Keratinocyte (primary cell): Measurements from ENCODE around the gene ALDH7A1.

Source experiments
- EZH2 ChIP-seq: IDR thresholded peaks from one replicate; pipeline ENCODE4 v1.6.1; 2012; ENCODE audit warnings: inconsistent platforms, mild to moderate bottlenecking, low read length, moderate library complexity
- TF ChIP-seq, protein P1 (sequence below), 3 experiments: IDR thresholded peaks in 1 of 3; conservative IDR thresholded peaks in 1 of 3; optimal IDR thresholded peaks in 1 of 3; 2 replicates in 2 of 3; 3 replicates in 1 of 3; pipeline versions ENCODE3 to v1.5.1; 2011; ENCODE audit warnings: low read length in 3 of 3, mild to moderate bottlenecking in 3 of 3, moderate library complexity in 2 of 3, control low read depth in 1 of 3, inconsistent platforms in 1 of 3; ENCODE audit not compliant: insufficient read depth in 2 of 3; ENCODE audit errors: extremely low read depth in 1 of 3

DNA sequence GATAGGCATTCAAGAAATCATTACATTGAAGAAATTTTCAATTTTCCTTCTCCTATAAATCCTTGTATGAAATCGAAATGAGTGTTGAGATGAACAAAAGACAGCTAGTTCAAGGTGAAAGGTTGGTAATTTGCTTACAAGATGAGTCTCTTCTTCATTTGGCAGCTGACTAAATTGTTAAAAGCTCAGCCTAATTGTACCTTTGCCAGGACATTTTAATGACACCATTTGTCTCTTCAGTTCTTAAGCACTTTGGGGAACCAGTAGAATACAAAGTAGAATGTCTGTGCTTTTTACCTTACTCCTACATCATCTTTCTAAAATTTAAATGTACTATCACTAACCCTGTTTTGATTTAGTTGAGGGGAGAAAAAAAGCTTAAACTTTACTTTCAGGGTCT, 112.4 kb downstream of the ALDH7A1 start:
- no peak for TF ChIP-seq EZH2
- TF ChIP-seq, protein P1, sequence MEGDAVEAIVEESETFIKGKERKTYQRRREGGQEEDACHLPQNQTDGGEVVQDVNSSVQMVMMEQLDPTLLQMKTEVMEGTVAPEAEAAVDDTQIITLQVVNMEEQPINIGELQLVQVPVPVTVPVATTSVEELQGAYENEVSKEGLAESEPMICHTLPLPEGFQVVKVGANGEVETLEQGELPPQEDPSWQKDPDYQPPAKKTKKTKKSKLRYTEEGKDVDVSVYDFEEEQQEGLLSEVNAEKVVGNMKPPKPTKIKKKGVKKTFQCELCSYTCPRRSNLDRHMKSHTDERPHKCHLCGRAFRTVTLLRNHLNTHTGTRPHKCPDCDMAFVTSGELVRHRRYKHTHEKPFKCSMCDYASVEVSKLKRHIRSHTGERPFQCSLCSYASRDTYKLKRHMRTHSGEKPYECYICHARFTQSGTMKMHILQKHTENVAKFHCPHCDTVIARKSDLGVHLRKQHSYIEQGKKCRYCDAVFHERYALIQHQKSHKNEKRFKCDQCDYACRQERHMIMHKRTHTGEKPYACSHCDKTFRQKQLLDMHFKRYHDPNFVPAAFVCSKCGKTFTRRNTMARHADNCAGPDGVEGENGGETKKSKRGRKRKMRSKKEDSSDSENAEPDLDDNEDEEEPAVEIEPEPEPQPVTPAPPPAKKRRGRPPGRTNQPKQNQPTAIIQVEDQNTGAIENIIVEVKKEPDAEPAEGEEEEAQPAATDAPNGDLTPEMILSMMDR (optimal IDR thresholded peaks at IDR 0.05 in 1 of 3, IDR thresholded peaks at IDR 0.05 in 1 of 3, conservative IDR thresholded peaks at IDR 0.05 in 1 of 3; ENCODE audit: extremely low read depth in 1 of 3, insufficient read depth in 2 of 3, low read length in 3 of 3) = no peak
